CD14-positive monocyte (primary cell): ENCODE results near the gene SDK1. TPM values are rescaled to one million over a fixed set of nuclear protein-coding genes. Genes with fewer than 3 reads are reported as not detected.
A peak's percentile ranks its signal among the peaks of the same experiment; 100 is the strongest.

Experiments used
- DNase-seq, 3 donors: peaks; one replicate each; pipeline ENCODE4 v3.0.0-alpha.2; 2011 to 2022
- H2AFZ ChIP-seq: 2 replicates; pipeline ENCODE4 v1.6.0; 2012; ENCODE audit warnings: mild to moderate bottlenecking, low read depth, low read length, inconsistent platforms; ENCODE audit not compliant: insufficient read depth, poor library complexity, severe bottlenecking
- H3K27ac ChIP-seq, 2 donors: 1 replicate in 1 of 2; 2 replicates in 1 of 2; pipeline ENCODE4 v1.5.1; 2012 to 2013; ENCODE audit warnings: low read length in 2 of 2, control low read depth in 1 of 2, inconsistent platforms in 1 of 2, low read depth in 1 of 2, mild to moderate bottlenecking in 1 of 2
- H3K27me3 ChIP-seq, 2 donors: one replicate each; pipeline versions ENCODE4 v1.6.0 to v1.6.1; 2011 to 2013; ENCODE audit warnings: low read length in 2 of 2; ENCODE audit not compliant: control insufficient read depth in 2 of 2, insufficient read depth in 2 of 2
- H3K36me3 ChIP-seq, 2 donors: replicated peaks in 1 of 2; 1 replicate in 1 of 2; 2 replicates in 1 of 2; pipeline versions ENCODE4 v1.5.1 to v1.6.1; 2012 to 2013; ENCODE audit warnings: low read length in 2 of 2, control low read depth in 1 of 2, inconsistent platforms in 1 of 2, mild to moderate bottlenecking in 1 of 2; ENCODE audit not compliant: insufficient read depth in 2 of 2, control insufficient read depth in 1 of 2
- H3K4me1 ChIP-seq, 2 donors: 1 replicate in 1 of 2; 2 replicates in 1 of 2; pipeline versions ENCODE4 v1.5.1 to v1.6.1; 2012 to 2013; ENCODE audit warnings: low read length in 2 of 2, control low read depth in 1 of 2, inconsistent platforms in 1 of 2, mild to moderate bottlenecking in 1 of 2, moderate library complexity in 1 of 2; ENCODE audit not compliant: insufficient read depth in 2 of 2, control insufficient read depth in 1 of 2
- H3K4me2 ChIP-seq: replicated peaks from 2 replicates; pipeline ENCODE3; 2012; ENCODE audit warnings: low read length, moderate library complexity, mild to moderate bottlenecking; ENCODE audit not compliant: poor library complexity, severe bottlenecking; ENCODE audit errors: extremely low read depth
- H3K4me3 ChIP-seq, 3 experiments: fragments of 200-600 bp in 1 of 3; sonication (generic) in 1 of 3; replicated peaks in 1 of 3; 1 replicate in 2 of 3; 2 replicates in 1 of 3; pipeline ENCODE4 v1.5.1; 2011 to 2013; ENCODE audit warnings: low read length in 3 of 3, mild to moderate bottlenecking in 3 of 3, control low read depth in 2 of 3, low read depth in 2 of 3, inconsistent platforms in 1 of 3, moderate library complexity in 1 of 3
- H3K79me2 ChIP-seq: 2 replicates; pipeline ENCODE4 v1.6.0; 2012; ENCODE audit warnings: mild to moderate bottlenecking, control low read depth, inconsistent platforms, low read length, moderate library complexity; ENCODE audit not compliant: insufficient read depth
- H3K9ac ChIP-seq: 2 replicates; pipeline ENCODE4 v1.6.0; 2017; ENCODE audit warnings: low read length, mild to moderate bottlenecking; ENCODE audit not compliant: insufficient read depth, poor library complexity, severe bottlenecking
- H3K9me3 ChIP-seq, 2 donors: replicated peaks in 1 of 2; 1 replicate in 1 of 2; 2 replicates in 1 of 2; pipeline versions ENCODE4 v1.5.1 to v1.6.1; 2012 to 2013; ENCODE audit warnings: low read length in 2 of 2, control low read depth in 1 of 2; ENCODE audit not compliant: control insufficient read depth in 1 of 2, insufficient read depth in 1 of 2
- H4K20me1 ChIP-seq: 2 replicates; pipeline ENCODE4 v1.6.0; 2012; ENCODE audit warnings: mild to moderate bottlenecking, low read length, control low read depth, moderate library complexity; ENCODE audit not compliant: insufficient read depth
- H3K27ac Mint-ChIP-seq, 7 donors: one replicate each; pipeline ENCODE4 v1.8.0; 2020; ENCODE audit warnings: mild to moderate bottlenecking in 7 of 7, mixed read lengths in 7 of 7, moderate library complexity in 6 of 7, inconsistent platforms in 2 of 7
- H3K27me3 Mint-ChIP-seq, 3 donors: one replicate each; pipeline ENCODE4 v1.8.0; 2021 to 2022; ENCODE audit warnings: low read depth in 3 of 3, mild to moderate bottlenecking in 3 of 3, mixed read lengths in 3 of 3, moderate library complexity in 3 of 3, inconsistent platforms in 1 of 3
- H3K36me3 Mint-ChIP-seq, 2 donors: one replicate each; pipeline ENCODE4 v1.8.0; 2020; ENCODE audit warnings: mixed read lengths in 2 of 2, inconsistent platforms in 1 of 2, mild to moderate bottlenecking in 1 of 2
- H3K4me1 Mint-ChIP-seq: one replicate; pipeline ENCODE4 v1.8.0; 2020; ENCODE audit warnings: mild to moderate bottlenecking, mixed read lengths
- H3K4me3 Mint-ChIP-seq, 2 donors: one replicate each; pipeline ENCODE4 v1.8.0; 2020; ENCODE audit warnings: mild to moderate bottlenecking in 2 of 2, mixed read lengths in 2 of 2, moderate library complexity in 1 of 2
- H3K9me3 Mint-ChIP-seq, 7 donors: one replicate each; pipeline ENCODE4 v1.8.0; 2020 to 2022; ENCODE audit warnings: mixed read lengths in 7 of 7, mild to moderate bottlenecking in 6 of 7, moderate library complexity in 6 of 7, inconsistent platforms in 2 of 7
- CTCF ChIP-seq: fragments of 200-600 bp; IDR thresholded peaks from one replicate; pipeline ENCODE4 v1.8.0; 2022; ENCODE audit warnings: antibody characterized with exemption, mild to moderate bottlenecking
- WGBS: methylation state at CpG from one replicate; pipeline ENCODE4 v1.1.5; 2013; ENCODE audit warnings: missing lambda C conversion rate; ENCODE audit not compliant: insufficient coverage; 5-methylcytosine and 5-hydroxymethylcytosine counted together
- intact Hi-C, 2 donors: fragments of 100-400 bp; cut with micrococcal nuclease; formaldehyde crosslinking; loops; one replicate each; pipeline versions ENCODE4 v1.15.0 to v1.15.1; 2023
- polyA plus RNA-seq, 3 donors: library from polyadenylated mRNA; depleted of rRNA in 1 of 3; unstranded in 2 of 3; stranded (reverse) in 1 of 3; fragments of 300-500 nt in 2 of 3; fragments of >200 nt in 1 of 3; fragmentation: Illumina TruSeq in 2 of 3; gene quantifications; 1 replicate in 2 of 3; 2 replicates in 1 of 3; pipeline ENCODE4 v1.2.3, GENCODE V29; 2012 to 2021

The SDK1 gene
- polyA plus RNA-seq, 3 donors = 0.01 TPM; not detected in 2

GRCh38 chr7:4226524-4226882 lies 925.5 kb downstream of the SDK1 start:
- H3K9me3 ChIP-seq = peaks cover 5 to 27% of the 10 kb centered on the region in 2 donors
- TF ChIP-seq CTCF = no peak
- Mint-ChIP-seq H3K27ac (no peak overlapping the region), H3K4me3 (no peak overlapping the region), H3K27me3 (peaks cover 0 to 3% (median 2%) of the 10 kb centered on the region in 3 donors), H3K36me3 (no peaks in the 10 kb centered on the region), H3K4me1 (no peaks in the 10 kb centered on the region), H3K9me3 (peaks cover 6 to 42% (median 14%) of the 10 kb centered on the region in 7 donors)
- no peak overlapping the region for H3K4me3 ChIP-seq
- no peaks in the 10 kb centered on the region for H3K4me1 ChIP-seq
- no peak overlapping the region for H3K9ac ChIP-seq
- no peak for DNase-seq
- H3K4me2 ChIP-seq = no peak overlapping the region
- intact Hi-C loops = no loop called here
- no peaks in the 10 kb centered on the region for H3K79me2 ChIP-seq
- H3K27me3 ChIP-seq = no peaks in the 10 kb centered on the region
- no peaks in the 10 kb centered on the region for H3K36me3 ChIP-seq
- no peaks in the 10 kb centered on the region for H4K20me1 ChIP-seq
- 68% methylated on average over 2 of the region's 6 CpGs for WGBS
- H3K27ac ChIP-seq = no peak overlapping the region
- no peak overlapping the region for H2AFZ ChIP-seq

GRCh38 chr7:4227105-4228010 lies 926.3 kb downstream of the SDK1 start:
- no peak for DNase-seq
- no peak overlapping the region for H3K27ac ChIP-seq
- H3K79me2 ChIP-seq = no peaks in the 10 kb centered on the region
- intact Hi-C loops = no loop called here
- H3K4me2 ChIP-seq = no peak overlapping the region
- no peaks in the 10 kb centered on the region for H3K36me3 ChIP-seq
- H3K4me3 ChIP-seq = no peak overlapping the region
- Mint-ChIP-seq H3K36me3 (no peaks in the 10 kb centered on the region), H3K27ac (peak overlapping the region in 1 of 7 donors; percentile 68), H3K4me1 (no peaks in the 10 kb centered on the region), H3K9me3 (peaks cover 6 to 37% (median 14%) of the 10 kb centered on the region in 7 donors), H3K4me3 (no peak overlapping the region), H3K27me3 (peaks cover 0 to 3% (median 2%) of the 10 kb centered on the region in 3 donors)
- no peak for TF ChIP-seq CTCF
- no peaks in the 10 kb centered on the region for H3K27me3 ChIP-seq
- H4K20me1 ChIP-seq = no peaks in the 10 kb centered on the region
- no peak overlapping the region for H3K9ac ChIP-seq
- 95% methylated on average over 16 of the region's 22 CpGs for WGBS
- no peak overlapping the region for H2AFZ ChIP-seq
- H3K4me1 ChIP-seq = no peaks in the 10 kb centered on the region
- H3K9me3 ChIP-seq = peaks cover 5 to 26% of the 10 kb centered on the region in 2 donors
